WTC11 (cell line): Measurements from ENCODE around the gene MLEC. TPM values are rescaled to one million over a fixed set of nuclear protein-coding genes. Genes with fewer than 3 reads are reported as not detected.

ENCODE experiments used
- ATAC-seq: fragments of 200-7000 bp; cut with Tn5 transposase; 2 replicates; pipeline ENCODE4 v1.10.0; 2021; ENCODE audit warnings: mild to moderate bottlenecking, moderate library complexity
- CTCF ChIA-PET: fragments of 300-600 bp; sonication (Branson Sonifier 250); formaldehyde crosslinking; loops from one replicate; lab custom pipeline; 2021; ENCODE audit warnings: antibody characterized with exemption; lab: Charles Lee
- POLR2A ChIA-PET: fragments of 350-600 bp; sonication (Branson Sonifier 250); formaldehyde crosslinking; loops from one replicate; lab custom pipeline; 2021; ENCODE audit warnings: antibody characterized with exemption; lab: Charles Lee
- DNase-seq: peaks from one replicate; pipeline ENCODE4 v3.0.0; 2021; ENCODE audit warnings: low spot score
- H3K27ac Mint-ChIP-seq: 2 replicates; pipeline ENCODE4 v1.8.0; 2021; ENCODE audit warnings: mixed read lengths
- H3K27me3 Mint-ChIP-seq: 2 replicates; pipeline ENCODE4 v1.8.0; 2021; ENCODE audit warnings: low read depth, mild to moderate bottlenecking, moderate library complexity, mixed read lengths
- H3K36me3 Mint-ChIP-seq: 2 replicates; pipeline ENCODE4 v1.8.0; 2021; ENCODE audit warnings: mixed read lengths
- H3K4me1 Mint-ChIP-seq: 2 replicates; pipeline ENCODE4 v1.8.0; 2022; ENCODE audit warnings: mixed read lengths
- H3K4me3 Mint-ChIP-seq: 2 replicates; pipeline ENCODE4 v1.8.0; 2021; ENCODE audit warnings: mild to moderate bottlenecking, moderate library complexity, mixed read lengths
- H3K9me3 Mint-ChIP-seq: 2 replicates; pipeline ENCODE4 v1.8.0; 2021; ENCODE audit warnings: mixed read lengths
- CREB1 ChIP-seq: sonication (generic); formaldehyde crosslinking; IDR thresholded peaks from 2 replicates; pipeline ENCODE4 v1.8.0; 2023; ENCODE audit warnings: mild to moderate bottlenecking, missing genetic modification reagents
- CTCF ChIP-seq: fragments of 200-600 bp; IDR thresholded peaks from 2 replicates; pipeline ENCODE4 v1.8.0; 2022; ENCODE audit warnings: antibody characterized with exemption
- ELF4 ChIP-seq: sonication (generic); formaldehyde crosslinking; IDR thresholded peaks from 2 replicates; pipeline ENCODE4 v1.8.1; 2022; ENCODE audit warnings: low read depth, mild to moderate bottlenecking, moderate library complexity, missing genetic modification reagents
- ESRRA ChIP-seq: sonication (generic); formaldehyde crosslinking; IDR thresholded peaks from 2 replicates; pipeline ENCODE4 v1.8.1; 2022; ENCODE audit warnings: mild to moderate bottlenecking, missing genetic modification reagents, borderline replicate concordance
- FOXJ3 ChIP-seq: sonication (generic); formaldehyde crosslinking; IDR thresholded peaks from 2 replicates; pipeline ENCODE4 v1.9.0; 2021; ENCODE audit warnings: missing genetic modification reagents, mild to moderate bottlenecking, borderline replicate concordance
- GTF2I ChIP-seq: fragments of 250-450 bp; sonication (Bioruptor Pico); conservative IDR thresholded peaks from 2 replicates; pipeline ENCODE4 v1.4.0; 2021; ENCODE audit warnings: mild to moderate bottlenecking
- IRF2 ChIP-seq: sonication (generic); formaldehyde crosslinking; IDR thresholded peaks from 2 replicates; pipeline ENCODE4 v1.8.0; 2022; ENCODE audit warnings: low read depth, missing genetic modification reagents, borderline replicate concordance
- JAZF1 ChIP-seq: fragments of 250-450 bp; sonication (Bioruptor Pico); IDR thresholded peaks from 2 replicates; pipeline ENCODE4 v1.9.0; 2021; ENCODE audit warnings: moderate library complexity, mild to moderate bottlenecking, inconsistent platforms
- MXD4 ChIP-seq: fragments of 250-450 bp; sonication (Bioruptor Pico); IDR thresholded peaks from 2 replicates; pipeline ENCODE4 v1.8.0; 2021; ENCODE audit warnings: mild to moderate bottlenecking, moderate library complexity, borderline replicate concordance
- NFE2L1 ChIP-seq: sonication (generic); formaldehyde crosslinking; IDR thresholded peaks from 2 replicates; pipeline ENCODE4 v1.8.1; 2023; ENCODE audit warnings: missing genetic modification reagents
- NR3C1 ChIP-seq: sonication (generic); formaldehyde crosslinking; conservative IDR thresholded peaks from 2 replicates; pipeline ENCODE4 v1.8.1; 2023; ENCODE audit warnings: low read depth, mild to moderate bottlenecking, missing genetic modification reagents
- PREB ChIP-seq: sonication (generic); formaldehyde crosslinking; IDR thresholded peaks from 2 replicates; pipeline ENCODE4 v1.8.1; 2022; ENCODE audit warnings: mild to moderate bottlenecking, missing genetic modification reagents, moderate library complexity, borderline replicate concordance
- RELA ChIP-seq: sonication (generic); formaldehyde crosslinking; IDR thresholded peaks from 2 replicates; pipeline ENCODE4 v1.8.1; 2022; ENCODE audit warnings: missing genetic modification reagents, mild to moderate bottlenecking, borderline replicate concordance
- SP1 ChIP-seq: sonication (generic); formaldehyde crosslinking; conservative IDR thresholded peaks from 2 replicates; pipeline ENCODE4 v1.8.1; 2022; ENCODE audit warnings: missing genetic modification reagents
- USF1 ChIP-seq: sonication (generic); formaldehyde crosslinking; IDR thresholded peaks from 2 replicates; pipeline ENCODE4 v1.8.0; 2022; ENCODE audit warnings: mild to moderate bottlenecking, missing genetic modification reagents
- ZNF138 ChIP-seq: sonication (generic); formaldehyde crosslinking; conservative IDR thresholded peaks from 2 replicates; pipeline ENCODE4 v1.8.1; 2022; ENCODE audit warnings: mild to moderate bottlenecking, moderate library complexity, missing genetic modification reagents
- ZNF317 ChIP-seq: sonication (generic); formaldehyde crosslinking; IDR thresholded peaks from 2 replicates; pipeline ENCODE4 v1.8.1; 2023; ENCODE audit warnings: low read depth, mild to moderate bottlenecking, moderate library complexity, missing genetic modification reagents, borderline replicate concordance
- ZNF532 ChIP-seq: fragments of 250-450 bp; sonication (Bioruptor Pico); IDR thresholded peaks from 2 replicates; pipeline ENCODE4 v1.9.0; 2021; ENCODE audit warnings: mild to moderate bottlenecking, borderline replicate concordance
- ZNF671 ChIP-seq: fragments of 250-450 bp; sonication (Bioruptor Pico); IDR thresholded peaks from 2 replicates; pipeline ENCODE4 v1.8.0; 2021; ENCODE audit warnings: mild to moderate bottlenecking
- total RNA-seq: library from RNA; stranded (reverse); gene quantifications from 3 replicates; pipeline ENCODE4 v1.2.3, GENCODE V29; 2021

MLEC gene
- total RNA-seq, 1 experiment from 2014 or later = 278 TPM

GRCh38 chr12:120688527-120689071 is 1.6 kb downstream of the MLEC start:
- Mint-ChIP-seq H3K36me3 (no peaks in the 10 kb centered on the region), H3K27ac (peak overlapping the region; percentile 92), H3K4me1 (peaks cover 54% of the 10 kb centered on the region), H3K9me3 (no peaks in the 10 kb centered on the region), H3K4me3 (peak overlapping the region; percentile 87), H3K27me3 (no peaks in the 10 kb centered on the region)
- ATAC-seq (no peak), DNase-seq (no peak)
- TF ChIP-seq ZNF317 (CRISPR knock-in tag) = no peak
- no peak for TF ChIP-seq JAZF1 (CRISPR knock-in tag)
- no peak for TF ChIP-seq FOXJ3 (CRISPR knock-in tag)
- no peak for TF ChIP-seq ESRRA (CRISPR knock-in tag)
- no peak for TF ChIP-seq ZNF138
- no peak for TF ChIP-seq ELF4 (CRISPR knock-in tag)
- no peak for TF ChIP-seq ZNF671
- TF ChIP-seq MXD4 (CRISPR knock-in tag) = no peak
- TF ChIP-seq IRF2 = no peak
- no peak for TF ChIP-seq ZNF532 (CRISPR knock-in tag)
- TF ChIP-seq CTCF = no peak
- no peak for TF ChIP-seq PREB (CRISPR knock-in tag)
- no peak for TF ChIP-seq SP1 (CRISPR knock-in tag)
- TF ChIP-seq USF1 (CRISPR knock-in tag) = no peak
- no peak for TF ChIP-seq NR3C1 (CRISPR knock-in tag)
- TF ChIP-seq GTF2I (CRISPR knock-in tag) = no peak
- no peak for TF ChIP-seq NFE2L1
- TF ChIP-seq CREB1 (CRISPR knock-in tag) = no peak
- no peak for TF ChIP-seq RELA
- ChIA-PET CTCF (interaction anchor here (0.5 to 3.6 kb wide), 9 partner anchors 40 to 321 kb away, joined by 3 to 24 read pairs (median 3); no protein-coding TSS in a partner anchor), POLR2A (interaction anchor here (1.1 to 1.2 kb wide), 2 partner anchors 22 to 39 kb away, joined by 4 read pairs; no protein-coding TSS in a partner anchor)
